GM19351 (cell line): Measurements from ENCODE around the gene METTL22.

Experiments
- ATAC-seq: cut with Tn5 transposase; IDR thresholded peaks from one replicate; pipeline ENCODE4 v1.9.1; 2021; ENCODE audit warnings: mild to moderate bottlenecking, moderate library complexity; ENCODE audit not compliant: unreplicated experiment

Gene METTL22

DNA sequence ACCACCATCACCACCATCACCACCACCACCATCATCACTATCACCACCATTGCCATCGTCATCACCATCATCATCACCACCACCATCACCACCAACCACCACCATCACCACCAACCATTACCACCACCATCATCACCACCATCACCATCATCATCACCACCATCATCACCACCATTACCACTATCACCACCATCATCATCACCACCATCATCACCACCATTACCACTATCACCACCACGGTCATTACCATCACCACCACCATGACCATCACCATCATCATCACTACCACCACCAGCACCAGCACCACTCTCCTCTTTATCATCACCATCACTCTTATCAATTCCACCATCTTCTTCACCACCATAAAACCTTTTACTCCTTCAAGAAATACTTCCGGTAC is 30.0 kb upstream of the METTL22 start:
- ATAC-seq, result no peak

DNA sequence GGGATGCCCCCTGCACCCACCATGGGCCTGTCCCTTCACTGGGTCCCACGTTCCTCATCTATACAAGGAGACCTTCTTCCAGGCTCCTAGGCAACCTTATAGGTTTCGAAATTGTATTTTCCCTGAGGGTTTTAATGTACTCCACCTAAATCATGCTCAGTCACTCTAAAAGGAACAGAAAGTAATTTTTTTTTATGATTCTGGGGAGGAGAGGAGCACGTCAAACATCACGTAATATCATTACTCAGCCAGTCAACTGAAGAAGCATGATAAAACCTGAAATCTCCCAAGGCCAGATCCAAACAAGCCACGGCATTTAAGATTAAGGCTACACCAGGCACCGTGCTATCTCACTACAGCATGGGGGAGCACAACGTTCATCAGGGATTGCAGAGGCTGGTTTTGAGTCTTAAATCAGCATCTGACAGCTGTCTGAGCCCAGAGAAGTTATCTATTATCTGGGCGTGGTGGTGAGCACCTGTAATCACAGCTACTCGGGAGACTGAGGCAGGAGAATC is 27.3 kb upstream of the METTL22 start:
- no peak for ATAC-seq

DNA sequence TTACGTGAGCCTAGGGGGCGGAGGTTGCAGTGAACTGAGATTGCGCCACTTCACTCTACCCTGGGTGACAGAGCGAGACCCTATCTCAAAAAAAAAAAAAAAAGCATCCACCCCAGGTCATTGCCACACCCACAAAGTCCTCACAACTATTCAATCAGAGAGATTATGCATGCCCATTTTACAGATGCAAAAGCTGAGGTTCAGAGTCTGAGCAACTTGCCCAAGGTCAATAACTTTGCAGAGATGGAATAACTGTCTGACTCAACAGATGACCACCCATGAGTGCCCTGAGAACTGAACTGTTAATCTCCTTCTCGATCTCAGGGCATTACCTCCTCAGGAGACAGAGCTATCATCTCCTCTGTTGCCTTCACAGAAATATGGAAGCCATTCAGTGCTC is 25.7 kb upstream of the METTL22 start:
- ATAC-seq, result no peak

DNA sequence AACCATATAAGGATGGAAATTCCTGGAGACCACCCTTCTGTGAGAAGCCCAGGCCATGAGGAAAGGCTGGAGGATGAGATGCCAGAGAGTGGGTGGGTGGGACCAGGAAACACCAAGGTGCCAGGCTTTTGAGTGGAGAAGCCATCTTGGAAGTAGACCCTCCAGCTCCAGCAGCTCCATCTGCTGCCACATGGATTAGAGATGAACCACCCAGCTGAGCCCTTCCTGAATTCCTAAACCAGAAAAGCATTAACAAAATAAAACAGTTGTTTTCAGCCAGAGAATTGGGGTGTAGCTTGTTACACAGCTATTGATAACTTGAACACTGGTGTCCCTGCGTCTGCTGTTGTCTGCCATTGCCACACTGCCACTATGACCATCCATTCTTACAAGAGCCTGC is 24.9 kb upstream of the METTL22 start:
- no peak for ATAC-seq

DNA sequence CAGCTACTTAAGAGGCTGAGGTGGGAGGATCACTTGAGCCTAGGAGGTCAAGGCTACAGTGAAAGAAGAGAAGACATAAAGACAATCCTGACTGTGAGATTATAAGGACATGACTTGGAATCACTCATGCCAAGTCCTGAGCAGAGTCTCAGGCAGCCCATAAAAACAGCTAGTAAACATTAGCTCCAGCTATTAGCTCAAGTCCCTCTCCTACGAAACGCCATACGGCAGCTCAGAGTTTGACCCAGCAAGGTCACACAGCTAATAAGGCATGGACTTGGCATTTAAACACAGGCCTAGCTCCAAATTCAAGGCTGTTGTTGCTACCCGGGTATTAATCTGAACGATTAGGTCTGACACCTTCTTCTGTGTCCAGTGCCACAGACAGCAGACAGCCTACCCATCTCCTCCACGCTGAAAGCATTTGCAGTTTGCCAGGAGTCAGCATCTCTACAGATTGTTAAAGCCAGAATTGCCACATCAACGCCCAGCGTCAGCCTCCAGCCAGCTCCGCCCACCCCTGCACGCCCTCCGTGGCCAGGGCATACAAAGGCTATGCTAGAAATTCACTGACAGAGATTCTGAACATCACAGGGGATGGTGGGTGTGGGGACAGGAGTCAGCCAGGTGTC is 21.2 kb upstream of the METTL22 start:
- ATAC-seq, result no peak

DNA sequence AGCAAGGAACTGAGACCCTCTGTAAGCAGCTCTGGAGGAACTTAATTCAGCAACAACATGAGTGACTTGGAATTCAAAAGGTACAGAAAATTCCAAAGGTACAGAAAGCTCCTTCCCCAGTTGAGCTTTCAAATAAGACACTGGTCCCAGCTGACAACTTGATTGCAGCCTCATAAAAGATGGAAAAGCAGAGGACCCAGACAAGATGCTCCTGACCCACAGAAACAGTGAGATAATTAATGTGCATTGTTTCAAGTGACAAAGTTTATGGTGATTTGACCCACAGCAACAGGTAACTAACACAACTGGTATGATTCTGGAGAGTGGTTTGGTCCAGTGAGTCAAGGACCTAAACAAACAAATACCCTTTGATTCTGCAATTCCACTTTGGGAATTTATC is 15.9 kb upstream of the METTL22 start:
- ATAC-seq, result no peak

DNA sequence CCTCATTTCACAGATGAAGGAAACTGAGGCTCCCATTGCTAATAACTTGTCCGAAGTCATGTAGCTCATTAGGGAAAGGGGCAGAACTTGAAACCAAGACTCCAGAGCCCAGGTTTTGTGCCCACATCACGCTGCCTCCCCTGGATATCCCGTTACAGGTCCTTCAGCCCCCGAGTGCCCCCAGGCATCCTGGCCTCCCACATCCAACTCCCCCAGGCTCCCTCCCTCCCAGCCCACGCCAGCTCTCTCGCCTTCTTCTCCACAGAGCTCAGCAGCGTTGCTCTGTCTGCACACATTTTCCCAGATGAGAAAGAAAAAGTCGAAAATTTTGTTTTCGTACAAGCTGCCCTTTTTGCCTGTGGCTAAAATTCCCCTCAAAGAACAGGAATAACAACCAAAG is 14.3 kb upstream of the METTL22 start:
- ATAC-seq, result no peak

DNA sequence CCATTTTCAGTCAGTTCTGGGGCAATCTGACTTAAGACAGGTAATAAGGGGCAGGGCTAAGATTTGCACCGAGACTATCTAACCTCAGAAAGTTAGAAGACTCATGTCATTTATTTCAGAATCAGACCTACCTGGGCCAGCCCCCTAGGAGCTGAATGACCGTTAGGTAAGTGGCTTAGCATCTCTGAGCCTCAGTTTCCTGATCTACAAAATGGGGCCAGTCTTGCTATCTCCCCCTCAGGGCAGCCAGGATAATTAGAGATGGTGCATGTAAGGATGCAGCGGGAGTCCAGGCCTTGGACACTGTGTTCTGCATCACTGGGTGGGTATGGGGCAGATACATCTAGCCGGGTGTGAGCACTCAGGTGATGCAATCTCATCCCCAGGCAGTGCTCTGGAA is 10.4 kb upstream of the METTL22 start:
- ATAC-seq, result no peak

DNA sequence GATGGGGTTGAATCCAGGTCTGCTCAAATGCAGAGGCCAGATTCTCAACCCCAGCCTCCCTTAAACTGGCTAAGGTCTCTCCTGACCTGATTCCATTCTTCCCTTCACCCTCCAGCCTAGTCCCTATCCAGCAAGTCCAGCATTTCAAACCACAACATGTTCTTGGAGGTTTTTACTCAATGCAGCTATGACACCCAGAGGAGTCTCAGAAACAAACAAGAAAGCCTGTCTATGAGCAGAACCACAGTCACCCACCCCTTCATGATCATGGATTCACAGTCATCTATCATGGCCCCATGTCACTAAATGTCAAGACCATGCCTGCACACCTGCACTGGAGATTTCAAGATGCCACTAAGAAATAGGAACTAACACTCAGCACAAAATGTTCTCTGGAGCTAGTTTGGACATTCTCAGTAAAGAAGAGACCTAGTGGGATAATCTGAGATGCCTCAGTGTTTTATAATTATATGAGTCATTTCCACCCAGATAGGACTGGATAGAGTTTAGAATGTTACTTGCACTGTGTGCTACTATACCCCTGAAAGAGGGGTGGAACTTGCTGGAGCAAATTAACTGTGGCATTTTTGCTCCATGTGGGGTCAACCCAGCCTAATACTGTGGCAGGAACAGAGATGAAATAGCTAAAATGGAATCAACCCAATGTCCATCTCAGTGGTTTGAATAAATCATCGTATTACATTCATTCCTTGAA is 9.5 kb upstream of the METTL22 start:
- ATAC-seq, result no peak

DNA sequence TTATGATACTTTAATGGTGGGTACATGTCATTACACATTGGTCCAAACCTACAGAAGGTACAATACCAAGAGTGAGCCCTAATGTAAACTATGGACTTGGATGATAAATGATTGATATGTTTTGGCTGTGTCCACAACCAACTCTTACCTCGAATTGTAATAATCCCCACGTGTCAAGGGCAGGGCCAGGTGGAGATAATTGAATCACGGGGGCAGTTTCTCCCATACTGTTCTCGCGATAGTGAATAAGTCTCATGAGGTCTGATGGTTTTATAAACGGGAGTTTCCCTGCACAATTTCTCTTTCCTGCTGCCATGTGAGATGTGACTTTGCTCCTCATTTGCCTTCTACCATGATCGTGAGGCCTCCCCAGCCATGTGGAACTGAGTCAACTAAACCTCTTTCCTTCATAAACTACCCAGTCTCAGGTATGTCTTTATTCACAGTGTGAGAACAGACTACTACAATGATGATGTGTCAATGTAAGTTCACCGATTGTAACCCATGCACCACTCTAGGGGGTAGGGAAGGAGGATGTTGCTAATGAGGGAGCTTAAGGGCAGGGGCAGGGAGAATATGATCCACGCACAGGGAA is 7.0 kb upstream of the METTL22 start:
- no peak for ATAC-seq

DNA sequence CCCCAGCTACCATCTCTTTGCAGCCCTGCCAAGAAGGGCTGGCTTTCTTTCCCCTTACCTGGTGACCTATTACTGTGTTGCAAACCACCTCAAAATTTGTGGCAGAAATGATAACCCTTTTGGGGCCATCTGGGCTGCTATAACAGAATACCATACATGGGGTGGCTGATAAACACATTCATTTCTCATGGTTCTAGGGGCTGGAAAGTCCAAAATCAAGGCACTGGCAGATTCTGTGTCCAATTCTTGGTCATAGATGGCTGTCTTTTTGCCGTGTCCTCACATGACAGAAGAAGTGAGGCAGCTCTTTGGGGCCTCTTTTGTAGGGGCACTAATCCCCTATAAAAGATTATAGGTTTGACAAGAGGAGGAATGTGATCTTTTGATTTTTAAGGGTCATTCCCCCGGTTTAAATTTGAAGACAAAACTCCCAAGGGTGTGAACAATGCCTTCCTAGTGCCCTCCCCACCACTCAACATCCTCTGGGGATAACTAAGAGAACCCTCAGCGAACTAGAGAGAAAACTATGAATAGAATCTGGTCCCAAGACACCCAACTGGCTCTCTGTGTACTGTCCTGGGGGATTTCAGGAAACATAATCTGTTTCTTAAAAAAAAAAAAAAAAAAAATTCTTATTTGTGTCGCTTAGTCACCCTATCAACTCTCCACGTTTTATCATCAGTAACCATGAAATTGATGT is 1.7 kb upstream of the METTL22 start:
- ATAC-seq, result no peak

DNA sequence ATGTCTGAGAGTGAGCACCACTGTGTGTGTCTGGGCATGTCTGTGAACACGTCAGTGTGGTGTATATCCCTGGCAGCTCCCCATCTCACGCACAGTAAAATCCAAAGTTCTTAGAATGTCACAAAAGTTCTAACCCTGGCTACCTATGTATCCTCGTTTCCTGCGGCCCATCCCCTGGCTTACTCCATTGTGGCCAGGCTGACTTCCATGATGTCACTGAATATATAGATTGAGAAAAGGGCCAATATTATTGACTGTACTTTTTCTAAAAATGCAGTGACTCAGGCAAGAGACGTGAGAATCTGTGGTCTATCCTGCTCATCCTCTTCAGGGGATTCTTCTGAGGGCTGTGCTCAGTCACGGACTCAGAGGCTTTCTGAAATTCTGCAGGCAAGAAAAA is 963 bp upstream of the METTL22 start:
- no peak for ATAC-seq

DNA sequence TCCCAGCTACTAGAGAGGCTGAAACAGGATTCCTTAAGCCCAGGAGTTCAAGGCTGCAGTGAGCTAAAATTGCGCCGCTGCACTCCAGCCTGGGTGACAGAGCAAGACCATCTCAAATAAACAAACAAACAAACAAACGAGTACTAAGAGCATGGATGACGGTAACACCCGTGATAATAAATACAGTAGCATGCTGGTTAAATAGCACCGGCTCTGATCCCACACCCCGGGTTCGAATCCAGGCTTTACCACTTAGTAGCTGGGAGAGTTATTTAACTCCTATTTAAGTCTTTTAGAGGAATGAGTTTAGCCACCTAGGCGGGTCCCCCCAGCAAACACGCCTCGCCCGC is 301 bp upstream of the METTL22 start:
- ATAC-seq, result peak; percentile 6

DNA sequence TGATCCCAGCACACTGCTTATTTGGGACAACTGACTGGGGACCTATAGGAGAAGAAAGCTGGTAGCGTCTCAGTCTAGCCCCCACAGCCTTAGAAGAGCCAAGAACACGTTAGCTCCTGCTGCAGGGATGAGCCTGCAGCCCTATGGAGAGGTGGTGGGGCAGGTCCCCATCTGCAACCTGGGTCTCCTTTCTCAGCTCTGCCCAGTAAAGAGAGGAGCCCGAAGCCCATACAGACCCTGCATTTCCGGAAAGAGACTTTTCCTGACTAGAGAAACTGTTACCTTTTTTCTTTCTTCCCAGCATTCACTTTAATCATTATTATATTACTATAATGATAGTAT is 788 bp downstream of the METTL22 start:
- ATAC-seq, result no peak

DNA sequence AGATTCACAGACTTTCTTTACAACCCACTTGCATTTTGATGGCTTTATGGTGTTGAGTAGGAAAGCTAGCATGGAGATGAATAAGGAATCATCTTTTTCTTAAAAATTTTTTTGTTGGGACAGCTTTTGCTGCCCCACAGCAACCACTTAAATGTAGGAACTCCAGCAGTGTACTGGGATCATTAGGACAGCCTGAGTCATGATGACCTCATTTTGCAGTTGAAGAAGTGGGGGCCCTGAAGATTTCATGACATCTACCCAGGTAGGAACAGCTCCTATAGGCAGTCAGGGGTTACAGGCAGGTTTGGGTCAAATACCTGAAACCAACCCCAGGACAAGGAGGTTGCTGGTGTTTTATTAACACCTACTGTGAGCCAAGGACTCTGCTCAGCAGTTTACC is 2.1 kb downstream of the METTL22 start:
- ATAC-seq, result no peak

DNA sequence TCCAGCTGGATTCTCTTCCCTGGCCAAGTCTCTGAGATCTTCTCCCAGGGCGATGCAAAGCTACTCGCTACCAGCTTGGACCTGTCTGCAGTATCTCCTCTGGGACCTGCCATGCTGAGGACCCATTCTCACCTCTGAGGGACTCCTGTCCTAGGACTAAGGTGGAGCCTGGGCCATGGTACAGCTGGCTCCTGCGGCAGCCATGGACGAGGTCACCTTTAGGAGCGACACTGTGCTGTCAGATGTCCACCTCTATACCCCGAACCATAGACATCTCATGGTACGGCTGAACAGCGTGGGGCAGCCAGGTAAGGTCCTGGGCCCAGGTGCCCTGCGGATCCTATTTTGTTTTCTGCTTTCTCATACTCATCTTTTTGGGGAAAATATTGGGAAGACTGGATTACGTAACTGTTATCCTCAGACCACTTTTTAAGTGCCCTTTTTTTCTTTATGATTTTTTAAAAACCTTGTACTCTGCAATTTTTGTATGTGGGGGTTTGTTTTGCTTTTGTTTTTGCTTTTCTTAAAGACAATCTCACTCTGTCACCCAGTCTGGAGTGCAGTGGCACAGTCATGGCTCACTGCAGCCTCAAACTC is 4.1 kb downstream of the METTL22 start:
- no peak for ATAC-seq

DNA sequence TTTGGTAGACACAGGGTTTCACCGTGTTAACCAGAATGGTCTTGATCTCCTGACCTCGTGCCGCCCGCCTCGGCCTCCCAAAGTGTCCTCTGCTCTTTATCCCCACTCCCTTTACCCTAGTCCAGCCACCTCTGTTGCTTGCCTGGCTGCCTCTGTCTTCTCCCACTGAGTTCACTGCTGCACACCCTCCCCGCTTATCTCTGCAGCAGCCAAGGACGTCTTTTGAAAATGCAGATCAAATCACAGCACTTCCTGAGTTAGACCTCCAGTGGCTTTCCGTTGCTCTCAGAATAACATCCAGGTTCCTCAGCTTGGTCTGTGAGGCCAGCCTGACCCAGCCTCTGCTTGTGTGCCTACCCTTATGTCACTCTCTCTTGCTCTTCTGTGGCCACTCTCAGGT is 5.4 kb downstream of the METTL22 start:
- ATAC-seq, result no peak

DNA sequence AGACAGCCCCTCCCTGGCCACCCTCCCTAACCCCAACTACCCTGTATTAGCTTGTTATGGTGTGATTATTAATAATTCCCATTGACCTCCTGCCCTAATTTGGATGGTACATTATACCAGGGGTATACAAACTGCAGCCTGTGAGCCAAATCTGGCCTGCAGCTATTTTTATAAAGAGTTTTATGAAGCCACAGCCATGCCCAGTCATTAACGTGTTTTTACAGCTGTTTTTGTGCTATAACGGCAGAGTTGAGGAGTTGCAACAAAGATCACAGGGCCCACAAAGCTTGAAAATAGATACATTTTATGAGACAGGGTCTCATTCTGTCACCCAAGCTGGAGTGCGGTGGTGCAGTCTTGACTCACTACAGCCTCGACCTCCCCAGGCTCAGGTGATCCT is 6.0 kb downstream of the METTL22 start:
- no peak for ATAC-seq

DNA sequence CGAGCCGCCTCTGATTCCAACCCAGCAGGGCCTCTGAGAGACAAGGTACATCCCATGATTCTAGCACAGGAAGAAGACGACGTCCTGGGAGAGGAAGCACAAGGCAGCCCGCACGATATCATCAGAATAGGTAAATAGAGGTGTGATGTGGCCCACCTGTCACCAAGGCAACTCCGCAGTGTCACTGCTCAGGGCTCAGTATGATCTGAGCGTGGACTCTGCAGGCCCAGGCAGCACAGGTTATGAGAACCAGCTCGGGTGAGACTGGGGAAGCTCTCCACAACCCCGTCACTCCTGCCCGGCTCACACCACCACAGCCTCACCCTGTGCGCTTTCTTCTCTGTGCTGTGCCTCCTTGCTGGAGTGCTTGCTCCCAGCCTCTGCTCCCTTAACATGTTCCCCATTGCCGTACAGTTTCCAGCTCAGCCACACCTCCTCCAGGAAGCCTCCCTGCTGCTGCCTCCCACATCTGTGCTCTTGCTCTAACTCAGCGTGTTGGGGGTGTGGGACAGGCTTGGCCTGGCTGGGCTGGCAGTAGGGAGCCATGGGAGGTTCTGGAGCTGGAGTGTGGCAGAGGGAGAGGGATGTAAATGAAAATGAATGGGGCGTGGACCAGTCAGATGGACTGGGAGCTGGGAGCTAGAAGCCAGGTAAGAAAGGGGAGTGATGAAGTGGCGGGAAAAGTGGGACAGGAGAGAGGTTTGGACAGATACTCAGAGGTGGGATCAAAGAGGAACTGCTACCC is 7.7 kb downstream of the METTL22 start:
- ATAC-seq, result no peak

DNA sequence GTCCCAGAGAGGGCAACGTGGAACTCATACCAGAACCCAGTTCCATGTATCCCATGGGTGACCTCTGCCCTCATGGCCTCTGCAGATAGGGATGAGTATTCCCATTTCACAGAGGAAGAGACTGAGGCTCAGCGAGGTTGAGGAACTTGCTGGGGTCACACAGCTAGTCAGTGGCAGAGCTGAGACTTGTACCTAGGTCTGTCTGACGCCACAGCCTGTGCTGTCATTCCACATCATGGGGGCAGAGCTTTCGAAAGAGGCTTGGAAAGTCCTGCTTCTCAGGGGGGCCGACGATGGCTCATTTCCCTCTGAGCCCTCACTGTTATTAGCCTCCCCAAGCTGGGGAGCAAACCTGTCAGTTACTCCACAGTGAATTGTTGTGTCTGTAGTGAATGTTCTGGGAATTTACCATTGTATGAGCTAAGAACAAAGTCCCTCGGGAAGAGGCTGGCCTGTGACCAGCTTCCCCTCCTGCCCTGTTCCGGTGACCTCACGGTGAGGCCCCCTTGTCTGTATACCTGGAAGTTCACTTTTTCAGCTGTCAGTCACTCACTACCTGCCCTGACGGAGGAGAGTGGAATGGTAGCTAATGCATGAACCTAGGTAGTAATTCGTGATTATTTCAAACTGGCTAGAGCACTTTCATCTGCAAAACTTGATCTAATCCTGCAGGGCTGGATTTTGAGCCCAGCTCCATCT is 8.9 kb downstream of the METTL22 start:
- no peak for ATAC-seq
